Stimulated activated naive CD4-positive, alpha-beta T cell (primary cell): ENCODE results near the gene EXOSC1.
"Not testable (repeated sequence)": the region's sequence is repeated elsewhere in the genome, so short reads cannot be mapped to it uniquely, and the experiment has no call there.

Experiments
- DNase-seq, 6 experiments: peaks; one replicate each; lab custom pipeline; 2025; lab: John Stamatoyannopoulos, UW

The EXOSC1 gene

DNA sequence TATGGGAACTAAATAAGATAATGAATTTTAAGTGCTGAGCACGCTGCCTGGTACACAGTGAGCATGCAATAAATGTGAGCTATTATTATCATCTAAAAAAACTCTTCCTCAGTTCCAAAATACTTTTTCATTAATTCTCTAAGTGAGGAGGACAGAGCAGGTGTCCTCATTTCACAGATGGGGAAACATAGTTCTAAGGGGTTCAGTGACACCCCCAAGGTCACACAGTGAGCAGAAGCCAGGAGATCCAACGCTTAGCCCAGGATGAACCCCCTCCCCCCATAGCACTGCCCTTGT, 37.9 kb downstream of the EXOSC1 start:
- no peak for DNase-seq

DNA sequence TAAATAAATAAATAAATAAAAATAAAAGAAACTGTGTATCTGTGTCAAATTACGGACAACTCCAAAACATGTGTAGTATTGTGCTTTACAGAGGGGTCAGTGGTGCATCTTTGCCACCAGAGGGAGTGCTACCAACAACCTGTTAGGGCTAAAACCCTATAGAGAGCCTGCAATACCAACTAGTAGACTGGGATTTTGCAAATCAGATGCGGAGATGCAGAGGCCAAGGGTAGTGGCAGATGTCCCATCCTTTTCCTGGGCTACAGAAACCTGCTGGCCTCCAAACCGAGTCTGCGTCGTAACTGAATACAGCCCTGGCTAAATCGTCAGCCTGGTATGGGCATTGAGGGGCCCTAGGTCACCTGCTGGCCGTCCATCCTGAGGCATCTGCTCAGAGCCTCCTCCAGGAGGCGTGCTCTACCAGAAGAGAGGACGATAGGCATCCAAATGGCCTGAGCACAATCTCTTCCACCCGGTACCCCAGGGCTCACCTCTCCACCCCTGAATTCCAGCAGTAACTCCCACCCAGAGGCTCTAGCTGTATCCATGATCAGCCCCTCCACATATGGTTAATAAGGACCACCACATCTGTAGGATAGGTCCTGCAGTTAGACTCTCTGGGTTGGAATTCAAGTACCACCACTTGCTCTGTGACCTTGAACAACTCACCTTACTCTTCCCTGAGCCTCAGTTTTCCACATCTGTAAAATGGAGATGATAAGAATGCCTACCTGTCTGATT, 38.4 kb downstream of the EXOSC1 start:
- peak; percentile 30 to 75 (median 51) for DNase-seq

DNA sequence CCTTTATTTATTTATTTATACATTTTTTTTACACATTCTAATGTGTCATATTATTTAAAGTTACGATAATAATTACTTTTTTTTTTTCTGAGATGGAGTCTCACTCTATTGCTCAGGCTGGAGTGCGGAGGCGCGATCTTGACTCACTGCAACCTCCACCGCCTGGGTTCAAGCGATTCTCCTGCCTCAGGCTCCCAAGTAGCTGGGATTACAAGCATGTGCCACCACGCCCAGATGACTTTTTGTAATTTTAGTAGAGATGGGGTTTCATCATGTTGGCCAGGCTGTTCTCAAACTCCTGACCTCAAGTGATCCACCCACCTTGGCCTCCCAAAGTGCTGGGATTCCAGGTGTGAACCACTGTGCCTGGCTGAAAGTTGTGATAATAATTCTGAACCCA, 39.3 kb downstream of the EXOSC1 start:
- not testable (repeated sequence) for DNase-seq

DNA sequence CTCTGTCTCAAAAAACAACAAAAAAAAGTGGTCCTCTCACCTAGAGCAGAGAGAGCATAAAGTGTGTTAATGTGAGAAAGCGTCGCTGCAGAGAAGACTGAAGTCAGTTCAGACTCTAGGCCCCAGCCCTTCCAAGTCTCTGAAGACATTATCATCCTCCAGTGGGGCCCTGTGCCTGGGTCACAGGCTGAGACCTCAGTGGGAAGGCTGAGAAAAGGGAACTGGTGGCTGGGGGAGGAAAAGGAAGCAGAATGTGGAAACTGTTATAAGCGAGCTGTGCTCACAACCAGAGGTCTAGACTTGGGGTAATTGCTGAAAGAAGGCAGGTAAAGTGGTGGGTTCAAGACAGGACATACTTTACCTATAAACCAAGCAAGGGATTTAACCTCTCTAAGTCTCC, 39.7 kb downstream of the EXOSC1 start:
- DNase-seq: no peak

DNA sequence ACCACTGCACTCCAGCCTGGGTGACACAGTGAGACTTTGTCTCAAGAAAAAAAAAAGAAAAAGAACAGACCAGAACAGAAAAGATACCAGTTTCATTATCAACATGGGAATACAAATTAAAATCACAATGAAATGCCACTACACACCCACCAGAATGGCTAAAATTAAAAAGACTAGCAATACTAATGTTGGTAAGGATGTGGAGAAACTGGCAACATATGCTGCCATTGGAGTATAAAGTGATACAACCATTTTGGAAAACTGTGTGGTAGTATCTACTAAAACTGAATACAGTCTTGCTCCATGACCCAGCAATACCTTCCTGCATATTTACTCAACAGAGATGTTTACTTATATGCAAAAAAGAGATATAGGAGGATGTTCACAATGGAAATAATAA, 41.8 kb downstream of the EXOSC1 start:
- no peak for DNase-seq

DNA sequence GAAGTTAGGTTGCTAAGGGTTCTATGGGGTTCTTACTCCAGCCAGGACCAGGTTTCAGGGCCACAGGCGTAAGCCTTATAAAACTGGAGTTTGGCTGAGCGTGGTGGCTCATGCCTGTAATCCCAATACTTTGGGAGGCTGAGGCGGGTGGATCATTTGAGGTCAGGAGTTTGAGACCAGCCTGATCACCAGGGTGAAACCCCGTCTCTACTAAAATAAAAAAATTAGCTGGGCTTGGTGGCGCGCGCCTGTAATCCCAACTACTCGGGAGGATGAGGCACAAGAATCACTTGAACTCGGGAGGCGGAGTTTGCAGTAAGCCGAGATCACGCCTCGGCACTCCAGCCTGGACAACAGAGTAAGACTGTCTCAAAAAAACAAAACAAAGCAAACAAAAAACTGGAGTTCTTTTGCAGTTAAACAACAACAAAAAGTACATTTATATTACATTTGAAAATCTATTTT, 44.3 kb downstream of the EXOSC1 start:
- DNase-seq: no peak

DNA sequence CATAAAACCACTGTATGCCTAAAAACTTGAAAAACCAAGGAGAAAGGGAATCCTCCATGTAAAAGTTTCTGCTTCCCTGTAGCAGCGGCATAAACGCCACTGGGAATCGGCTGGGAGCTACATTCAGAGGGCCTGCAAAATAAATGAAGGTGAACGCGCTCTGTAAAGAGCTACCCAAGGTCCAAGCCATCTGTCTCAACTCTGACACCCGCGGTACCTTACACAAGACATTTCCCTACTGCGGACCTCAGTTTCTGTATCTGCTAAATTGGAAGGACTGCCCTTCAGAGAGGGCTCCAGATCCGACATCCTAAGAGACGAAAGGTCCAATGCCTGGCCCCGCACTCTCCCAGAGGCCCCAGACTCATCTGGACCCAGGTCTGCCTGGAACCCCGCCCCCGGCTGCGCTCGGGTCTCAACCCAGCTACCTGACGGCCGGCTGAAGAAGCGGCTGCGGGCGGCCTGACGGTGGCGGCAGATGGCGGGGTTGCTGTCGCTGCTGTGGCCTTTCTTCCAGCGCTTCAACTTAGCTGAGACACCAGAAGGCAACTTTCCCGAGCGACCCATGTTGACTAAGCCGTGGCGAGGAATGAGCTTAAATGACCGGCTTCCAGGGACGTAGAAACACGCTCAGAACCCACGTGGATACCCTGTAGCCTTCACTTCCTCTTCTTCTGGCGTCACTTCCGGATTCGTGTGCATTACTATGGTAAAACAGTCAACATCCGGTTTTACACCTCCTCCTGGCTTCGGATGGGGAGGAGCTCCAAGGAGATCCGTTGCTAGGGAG, 44.9 kb downstream of the EXOSC1 start, which contains the start of gene RRP12:
RRP12 (minus strand) TSS at position 676 of the 790 bp plus-strand sequence; CDS start at position 567, 109 bp downstream.
- DNase-seq: peak; percentile 57 to 92 (median 88)

DNA sequence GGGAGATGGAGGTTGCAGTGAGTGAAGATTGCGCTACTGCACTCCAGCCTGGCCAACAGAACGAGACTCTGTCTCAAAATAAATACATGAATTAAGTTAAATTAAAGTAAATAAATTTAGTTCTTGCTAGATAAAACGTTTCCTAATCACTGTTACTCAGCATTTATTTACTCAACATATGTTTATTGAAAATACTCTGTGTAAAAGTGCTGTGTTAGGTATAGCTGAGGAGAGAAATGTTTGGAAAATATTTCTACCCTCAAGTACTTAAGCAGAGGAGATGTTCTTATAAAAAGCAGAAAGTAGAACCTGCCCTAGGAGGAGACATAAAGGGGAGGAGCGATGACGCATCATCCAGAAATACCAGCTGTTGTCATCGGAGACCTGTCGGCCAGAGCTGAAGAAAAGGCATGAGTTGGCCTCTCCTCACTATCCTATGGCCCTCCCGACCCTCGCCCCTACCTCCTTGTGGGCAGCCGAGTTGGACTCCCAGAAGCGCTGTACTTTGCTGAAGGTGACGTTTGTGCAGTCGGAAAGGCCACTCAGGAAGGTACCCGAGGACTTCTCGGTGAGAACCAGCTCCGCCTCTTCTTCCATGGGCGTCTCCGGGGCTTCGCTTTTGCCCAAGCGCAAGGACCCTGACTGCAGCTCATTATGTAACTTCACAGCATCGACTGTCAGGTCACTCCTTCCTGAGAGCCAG, 45.8 kb downstream of the EXOSC1 start:
- peak in 2 of 6 experiments; percentile 23 to 27 for DNase-seq

DNA sequence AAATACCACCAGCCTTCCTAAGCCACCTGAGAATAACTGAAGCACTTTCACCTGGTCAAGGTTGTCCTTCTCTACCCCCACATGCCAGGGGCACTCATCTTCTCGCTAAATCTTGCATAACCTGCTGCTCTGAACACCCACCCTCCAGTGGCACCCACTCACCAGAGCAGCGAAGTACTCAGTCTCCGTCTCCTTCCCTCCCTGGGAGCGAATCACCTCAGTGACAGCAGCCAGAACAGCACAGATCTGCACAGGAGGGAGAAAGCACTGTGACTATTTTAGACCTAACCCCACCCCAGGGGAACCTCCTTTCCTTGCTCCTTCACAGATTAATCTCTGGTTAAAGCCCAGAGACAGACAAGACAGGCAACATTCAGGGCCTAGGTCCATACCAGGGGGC, 49.8 kb downstream of the EXOSC1 start:
- no peak for DNase-seq

DNA sequence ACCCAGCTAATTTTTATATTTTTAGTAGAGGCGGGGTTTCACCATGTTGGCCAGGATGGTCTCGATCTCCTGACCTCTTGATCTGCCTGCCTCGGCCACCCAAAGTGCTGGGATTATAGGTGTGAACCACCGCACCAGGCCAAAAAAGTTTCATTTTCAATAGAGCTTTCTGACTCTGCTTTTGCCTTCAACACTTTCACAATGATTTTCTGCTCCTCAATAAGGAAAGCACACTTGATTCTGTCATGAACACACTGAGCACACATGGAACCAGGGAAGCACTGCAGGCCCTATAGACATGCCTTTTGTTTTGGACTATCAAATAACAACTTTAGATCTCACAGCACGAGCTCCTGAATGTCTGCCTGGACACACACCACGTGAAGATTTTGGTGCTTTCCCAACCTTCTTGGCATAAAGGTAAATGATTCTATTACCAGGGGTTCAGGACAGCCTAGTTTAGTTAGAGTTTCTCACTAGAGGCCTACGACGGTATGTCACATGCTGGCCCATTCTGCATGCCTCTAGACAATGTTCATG, 52.7 kb downstream of the EXOSC1 start:
- no peak for DNase-seq

DNA sequence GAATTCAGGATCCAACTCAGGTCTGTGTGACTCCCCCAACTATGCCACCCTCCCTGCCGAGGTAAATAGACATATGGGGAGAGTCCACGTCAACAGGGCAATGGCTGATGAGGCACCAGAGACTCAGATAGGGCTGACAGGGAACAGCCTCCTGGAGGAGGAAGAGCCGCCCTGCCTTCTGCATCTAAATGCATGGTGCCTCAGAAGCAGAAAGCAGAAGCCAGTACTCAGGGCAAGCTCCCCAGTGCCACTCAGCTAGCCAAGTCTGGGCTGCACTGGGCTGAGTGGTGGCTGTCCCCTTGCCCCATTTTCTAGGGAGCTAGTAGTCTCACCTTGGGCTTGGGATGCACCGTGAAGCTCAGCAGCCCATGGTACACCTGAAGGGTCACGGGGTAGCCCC, 55.7 kb downstream of the EXOSC1 start:
- no peak for DNase-seq

DNA sequence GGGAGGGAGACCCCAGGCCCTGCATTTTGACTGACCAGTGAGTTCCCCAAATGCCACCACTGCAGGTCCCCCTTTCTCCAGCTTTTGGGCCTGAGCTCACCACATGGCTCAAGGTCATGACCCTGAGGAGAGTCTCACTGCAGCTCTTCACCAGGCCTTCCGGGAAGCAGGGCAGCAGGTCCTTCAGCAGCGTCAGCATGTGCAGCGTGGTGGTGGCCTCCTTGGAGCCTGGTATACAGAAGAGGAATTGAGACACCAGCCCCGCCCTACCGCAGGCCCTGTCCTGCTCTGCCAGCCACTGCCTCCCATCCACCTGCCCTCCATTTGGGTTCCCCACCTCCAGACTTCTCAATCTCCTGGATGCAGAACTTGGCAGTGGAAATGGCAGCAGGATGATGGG, 57.7 kb downstream of the EXOSC1 start:
- DNase-seq: no peak
